GM19438 (cell line): ENCODE results near the gene ASB4.
A peak's percentile ranks its signal among the peaks of the same experiment; 100 is the strongest.
"Not testable (repeated sequence)": the region's sequence is repeated elsewhere in the genome, so short reads cannot be mapped to it uniquely, and the experiment has no call there.

ENCODE experiments used
- ATAC-seq: cut with Tn5 transposase; IDR thresholded peaks from one replicate; pipeline ENCODE4 v1.9.1; 2021; ENCODE audit warnings: low read depth; ENCODE audit not compliant: unreplicated experiment

The ASB4 gene

GRCh38 chr7:95485391-95486123 is at the start of gene ASB4:
TSS of gene ASB4 (plus strand) at chr7:95485943. CDS start at chr7:95485972, 29 bp downstream.
- no peak for ATAC-seq

- no peak for ATAC-seq
Observed at GRCh38 chr7:95436407-95436806, 49.3 kb upstream of the ASB4 start.

- ATAC-seq: no peak
Observed at GRCh38 chr7:95440394-95441038, 45.2 kb upstream of the ASB4 start.

- ATAC-seq: no peak
Observed at GRCh38 chr7:95441042-95441823, 44.5 kb upstream of the ASB4 start.

GRCh38 chr7:95444796-95445195 is 40.9 kb upstream of the ASB4 start:
- ATAC-seq: no peak

GRCh38 chr7:95446618-95447017 is 39.1 kb upstream of the ASB4 start:
- ATAC-seq: no peak

GRCh38 chr7:95454438-95455045 is 31.2 kb upstream of the ASB4 start:
- ATAC-seq: peak; percentile 69

- ATAC-seq: no peak
Observed at GRCh38 chr7:95457947-95458346, 27.8 kb upstream of the ASB4 start.

- ATAC-seq: not testable (repeated sequence)
Observed at GRCh38 chr7:95460653-95461052, 25.1 kb upstream of the ASB4 start.

GRCh38 chr7:95467912-95468607 is 17.7 kb upstream of the ASB4 start:
- ATAC-seq: no peak

- no peak for ATAC-seq
Observed at GRCh38 chr7:95469187-95469586, 16.6 kb upstream of the ASB4 start.

GRCh38 chr7:95469848-95470247 is 15.9 kb upstream of the ASB4 start:
- ATAC-seq: no peak

- ATAC-seq: peak; percentile 100
Observed at GRCh38 chr7:95470452-95470851, 15.3 kb upstream of the ASB4 start.

GRCh38 chr7:95471071-95471470 is 14.7 kb upstream of the ASB4 start:
- ATAC-seq: no peak

- no peak for ATAC-seq
Observed at GRCh38 chr7:95472581-95473161, 13.1 kb upstream of the ASB4 start.

- ATAC-seq: no peak
Observed at GRCh38 chr7:95473276-95473985, 12.3 kb upstream of the ASB4 start.

GRCh38 chr7:95476072-95476847 is 9.5 kb upstream of the ASB4 start:
- no peak for ATAC-seq

GRCh38 chr7:95476904-95477594 is 8.7 kb upstream of the ASB4 start:
- ATAC-seq: no peak
